Hematopoietic multipotent progenitor cell treated with erythropoietin and hydrocortisone succinate and interleukin-3 and kit ligand, for 17 days (in vitro differentiated cells): ENCODE measurements around the gene PDGFRB.

Experiments used
- DNase-seq: peaks from one replicate; pipeline ENCODE4 v3.0.0-alpha.2; 2015; ENCODE audit warnings: low spot score

Gene PDGFRB

GRCh38 chr5:150155258-150156026 is at the start of gene PDGFRB:
PDGFRB (minus strand) TSS chr5:150155845; CDS start chr5:150137047, 18,798 bp downstream.
- no peak for DNase-seq

- no peak for DNase-seq
Measured at GRCh38 chr5:150204590-150204960, 48.9 kb upstream of the PDGFRB start.

DNA sequence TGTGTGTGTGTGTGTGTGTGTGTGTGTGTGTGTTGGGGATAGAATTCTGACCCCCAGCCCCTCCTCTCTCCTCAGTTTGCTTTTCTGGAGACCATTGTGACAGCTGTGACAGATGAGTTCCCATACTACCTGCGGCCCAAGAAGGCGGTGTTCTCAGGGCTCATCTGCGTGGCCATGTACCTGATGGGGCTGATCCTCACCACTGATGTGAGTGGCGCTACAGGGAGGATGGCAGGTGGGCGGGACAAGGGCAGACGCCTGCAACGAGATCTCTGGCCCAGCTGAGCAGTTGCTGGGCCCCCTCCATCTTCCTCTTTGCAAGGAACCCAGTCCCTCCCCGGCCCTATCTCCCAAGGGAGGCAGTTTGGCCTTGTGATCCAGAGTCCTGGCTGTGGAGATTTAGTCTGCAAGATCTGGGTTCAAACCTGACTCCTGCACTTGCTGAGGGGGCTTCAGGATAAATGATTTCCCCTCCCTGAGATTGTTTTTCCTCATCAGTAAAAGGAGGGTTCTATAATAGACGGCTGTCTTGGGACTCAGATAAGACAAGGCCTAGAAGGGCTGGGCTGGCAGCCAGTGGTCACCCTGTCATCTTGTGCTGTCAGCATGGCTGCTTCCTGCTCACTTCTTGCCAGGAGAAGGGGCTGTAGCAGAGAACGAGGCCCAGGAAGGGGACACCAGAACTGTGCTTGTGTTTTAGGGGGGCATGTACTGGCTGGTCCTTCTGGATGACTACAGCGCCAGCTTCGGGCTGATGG is 48.4 kb upstream of the PDGFRB start:
- no peak for DNase-seq

- DNase-seq = no peak
Measured at GRCh38 chr5:150202501-150202900, 46.9 kb upstream of the PDGFRB start.

GRCh38 chr5:150197476-150197875 is 41.8 kb upstream of the PDGFRB start:
- no peak for DNase-seq

- DNase-seq = no peak
Measured at GRCh38 chr5:150196986-150197385, 41.3 kb upstream of the PDGFRB start.

- no peak for DNase-seq
Measured at GRCh38 chr5:150196514-150196913, 40.9 kb upstream of the PDGFRB start.

DNA sequence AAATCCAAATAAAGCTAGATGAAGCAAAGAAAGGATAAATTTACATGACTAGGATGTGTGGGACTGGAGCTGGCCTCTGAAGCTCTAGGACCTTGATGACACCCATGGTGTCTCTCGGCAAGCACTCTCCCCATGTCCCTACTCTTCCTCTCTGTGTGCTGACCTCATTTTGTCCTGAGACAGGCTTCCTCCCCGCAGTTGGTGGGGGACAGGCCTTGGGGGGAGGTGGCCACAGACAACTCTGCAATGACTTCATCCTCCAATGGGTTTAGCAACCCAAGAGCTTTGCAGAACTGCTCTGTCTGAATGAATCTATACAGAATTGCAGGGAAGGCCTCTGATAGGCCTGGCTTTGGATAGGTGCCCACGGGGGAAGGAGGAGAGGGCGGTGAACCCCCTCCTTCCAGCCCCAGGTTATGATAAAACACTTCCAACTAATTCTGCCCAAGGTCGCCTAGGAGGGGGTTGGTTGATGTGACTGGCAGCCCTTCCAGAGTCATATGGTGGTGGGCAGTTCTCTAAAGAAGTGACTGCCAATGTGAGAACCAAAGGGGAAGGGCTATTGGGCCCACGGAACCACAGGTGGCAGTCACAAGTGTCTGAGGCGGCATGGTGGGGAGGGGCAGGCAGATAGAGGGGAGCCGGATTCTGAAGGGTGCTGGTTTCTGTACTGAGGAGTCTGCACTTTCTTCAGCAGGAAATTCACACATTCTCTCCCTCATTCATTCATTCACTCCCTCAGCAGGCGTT is 40.3 kb upstream of the PDGFRB start:
- no peak for DNase-seq

DNA sequence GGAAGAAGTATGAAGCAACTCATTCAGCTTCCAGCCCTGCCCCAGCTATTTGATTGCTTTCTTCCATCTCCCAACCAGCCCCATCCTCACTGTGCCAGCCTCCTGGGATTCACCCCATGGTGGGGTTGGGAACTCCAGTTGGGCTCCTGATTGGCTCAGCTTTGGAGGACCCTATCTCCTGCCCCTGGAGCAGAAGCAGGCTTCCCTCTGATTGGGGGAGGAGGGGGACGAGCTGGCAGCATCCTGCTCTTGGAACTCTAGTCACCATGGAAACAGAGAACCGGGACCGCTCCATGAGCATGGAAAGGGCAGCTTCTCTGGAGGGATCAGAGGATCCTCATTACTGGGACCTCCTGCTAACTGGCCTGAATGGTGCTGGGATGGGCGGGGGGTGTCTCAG is 36.8 kb upstream of the PDGFRB start:
- no peak for DNase-seq

GRCh38 chr5:150190987-150191386 is 35.3 kb upstream of the PDGFRB start:
- DNase-seq = no peak

GRCh38 chr5:150190503-150190979 is 34.9 kb upstream of the PDGFRB start:
- no peak for DNase-seq

- DNase-seq = no peak
Measured at GRCh38 chr5:150189728-150190502, 34.3 kb upstream of the PDGFRB start, which contains the start of gene SLC6A7. SLC6A7 (plus strand) TSS chr5:150190062; CDS start chr5:150190328, 266 bp downstream.

DNA sequence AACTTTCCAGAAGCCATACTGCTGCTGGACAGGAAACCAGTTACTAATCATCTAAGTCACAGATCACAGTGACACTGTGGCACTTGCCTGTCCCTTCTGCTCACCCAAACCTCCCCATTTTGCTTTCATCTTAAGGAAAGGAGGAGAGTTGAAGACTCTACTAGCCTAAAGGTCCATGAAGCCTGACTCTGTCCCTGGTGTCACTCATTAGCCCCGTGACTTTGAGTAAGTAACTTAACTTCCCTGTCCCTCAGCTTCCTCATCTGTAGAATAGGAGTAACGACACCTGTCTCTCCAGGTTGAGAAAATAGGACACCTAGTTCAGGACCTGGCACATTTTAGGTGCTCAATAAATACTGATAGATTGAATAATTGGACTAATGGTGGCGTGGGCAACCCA is 33.7 kb upstream of the PDGFRB start:
- DNase-seq = no peak

GRCh38 chr5:150188146-150188842 is 32.6 kb upstream of the PDGFRB start:
- DNase-seq = no peak

DNA sequence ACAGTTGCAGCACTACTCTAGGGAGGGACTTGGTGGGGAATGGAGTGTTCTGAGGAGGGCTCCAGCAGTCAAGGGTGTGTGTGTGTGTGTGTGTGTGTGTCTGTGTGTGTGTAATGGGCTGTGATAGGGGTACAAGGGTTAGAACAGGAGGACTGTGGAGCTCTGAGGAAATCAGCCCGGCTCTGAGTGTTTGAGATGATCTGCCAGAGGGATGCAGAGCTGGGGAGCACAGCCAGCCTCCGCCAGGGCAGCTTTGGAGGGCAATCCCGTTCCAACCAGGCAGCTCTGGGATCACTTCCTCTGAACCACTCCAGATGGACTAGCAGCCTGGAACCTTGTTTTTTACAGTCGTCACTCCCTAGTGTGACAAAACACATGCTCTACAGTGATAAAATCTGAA is 31.3 kb upstream of the PDGFRB start:
- no peak for DNase-seq

GRCh38 chr5:150186137-150186536 is 30.5 kb upstream of the PDGFRB start:
- no peak for DNase-seq

DNA sequence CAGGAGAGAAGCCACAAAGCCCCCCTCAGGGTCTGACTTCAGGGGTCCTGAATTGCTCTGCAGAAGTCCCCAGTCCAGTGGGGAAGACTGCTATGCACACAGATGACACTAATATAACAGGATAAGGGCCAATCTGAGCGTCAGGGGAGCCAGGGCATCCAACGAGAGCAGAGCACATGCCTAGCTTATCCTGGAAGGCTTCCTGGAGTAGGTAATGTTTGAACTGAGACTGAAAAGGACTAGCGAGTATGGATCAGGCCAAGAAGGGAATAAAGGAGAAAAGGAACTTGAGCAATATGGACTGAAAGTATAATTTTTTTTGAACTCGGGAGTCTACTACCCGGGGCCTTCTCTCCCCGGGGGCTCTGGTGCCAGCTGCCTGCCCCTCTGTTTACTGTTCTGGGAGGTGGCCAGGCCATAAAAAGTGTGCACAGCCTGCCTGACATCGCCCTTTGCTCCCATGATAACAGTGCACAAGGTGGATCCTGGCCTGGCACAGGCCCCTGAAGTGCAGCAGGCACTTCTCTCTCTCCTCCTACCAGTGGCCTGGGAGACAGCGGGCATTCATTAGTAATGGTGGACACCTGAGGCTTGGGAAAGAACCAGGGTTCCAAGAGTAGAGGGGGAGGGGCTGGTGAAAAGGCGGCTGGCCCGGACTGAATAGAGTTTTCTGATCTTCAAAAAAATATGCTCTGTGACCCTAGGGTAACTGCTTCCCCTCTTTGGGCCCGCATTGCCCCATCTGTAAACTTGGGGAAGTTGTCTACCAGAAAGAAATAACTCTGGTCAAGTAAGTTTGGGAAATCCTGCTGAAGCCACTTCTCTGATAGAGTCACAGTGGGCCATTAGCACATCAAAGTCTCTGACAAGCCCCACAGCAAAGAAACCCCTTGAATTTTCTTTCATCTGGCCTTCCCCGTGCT is 29.6 kb upstream of the PDGFRB start:
- DNase-seq = no peak

- no peak for DNase-seq
Measured at GRCh38 chr5:150184006-150184405, 28.4 kb upstream of the PDGFRB start.

DNA sequence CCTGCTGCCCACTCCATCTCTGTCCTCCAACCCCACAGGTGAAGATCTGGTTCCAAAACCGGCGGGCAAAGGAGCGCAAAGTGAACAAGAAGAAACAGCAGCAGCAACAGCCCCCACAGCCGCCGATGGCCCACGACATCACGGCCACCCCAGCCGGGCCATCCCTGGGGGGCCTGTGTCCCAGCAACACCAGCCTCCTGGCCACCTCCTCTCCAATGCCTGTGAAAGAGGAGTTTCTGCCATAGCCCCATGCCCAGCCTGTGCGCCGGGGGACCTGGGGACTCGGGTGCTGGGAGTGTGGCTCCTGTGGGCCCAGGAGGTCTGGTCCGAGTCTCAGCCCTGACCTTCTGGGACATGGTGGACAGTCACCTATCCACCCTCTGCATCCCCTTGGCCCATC is 27.8 kb upstream of the PDGFRB start:
- DNase-seq = no peak

DNA sequence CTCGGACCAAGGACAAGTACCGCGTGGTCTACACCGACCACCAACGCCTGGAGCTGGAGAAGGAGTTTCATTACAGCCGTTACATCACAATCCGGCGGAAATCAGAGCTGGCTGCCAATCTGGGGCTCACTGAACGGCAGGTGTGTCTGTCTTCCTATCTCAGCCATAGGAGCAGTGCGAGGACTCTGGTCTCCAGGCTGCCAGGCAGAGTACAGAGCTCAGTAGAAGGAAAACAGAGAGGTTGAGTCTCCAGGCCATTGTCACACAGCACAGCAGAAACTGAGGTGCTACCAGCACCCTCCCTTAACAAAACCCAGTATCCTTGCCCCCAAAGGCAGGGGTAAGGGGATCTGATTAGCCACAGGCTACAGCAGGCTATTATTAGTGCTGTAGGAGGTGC is 27.1 kb upstream of the PDGFRB start:
- DNase-seq = no peak
